Endothelial cell of umbilical vein (primary cell): ENCODE measurements around the gene COL15A1. TPM values are rescaled to one million over a fixed set of nuclear protein-coding genes. Genes with fewer than 3 reads are reported as not detected.

ENCODE experiments used
- BruUV-seq: library from RNA; stranded (reverse); fragments of 400-500 nt; replicated peaks from 2 replicates; lab custom pipeline; 2021; lab: Mats Ljungman, UMichigan
- CTCF ChIA-PET: fragments of 300-600, 350-600 bp; sonication (Branson Sonifier 250); formaldehyde crosslinking; loops from one replicate; lab custom pipeline; 2021; ENCODE audit warnings: antibody characterized with exemption, inconsistent platforms; lab: Charles Lee
- POLR2A ChIA-PET: fragments of 300-600, 350-600 bp; sonication (Branson Sonifier 250); formaldehyde crosslinking; loops from one replicate; lab custom pipeline; 2021; ENCODE audit warnings: antibody characterized with exemption, inconsistent platforms; lab: Charles Lee
- DNase-seq: peaks from one replicate; pipeline ENCODE4 v3.0.0-alpha.2; 2011; ENCODE audit warnings: low read depth, low spot score
- FAIRE-seq: peaks from 2 replicates; lab custom pipeline; 2011; peaks lifted over from hg19 to GRCh38; lab: Jason Lieb, UNC
- H2AFZ ChIP-seq: 2 replicates; pipeline ENCODE4 v1.6.0; 2012; ENCODE audit warnings: low read depth, low read length, control low read depth, inconsistent platforms
- H3K27ac ChIP-seq: 2 replicates; pipeline ENCODE4 v1.5.1; 2011; ENCODE audit warnings: low read depth, mild to moderate bottlenecking, control low read depth, low read length, moderate library complexity; ENCODE audit not compliant: insufficient read depth
- H3K27me3 ChIP-seq, 2 experiments: 2 replicates each; pipeline versions ENCODE4 v1.6.0 to v1.6.1; 2011; ENCODE audit warnings: low read length in 2 of 2, mixed read lengths in 1 of 2; ENCODE audit not compliant: control insufficient read depth in 2 of 2, insufficient read depth in 2 of 2
- H3K36me3 ChIP-seq, 2 experiments: 2 replicates in 1 of 2; 3 replicates in 1 of 2; pipeline ENCODE4 v1.5.1; 2011; ENCODE audit warnings: low read length in 2 of 2, mild to moderate bottlenecking in 1 of 2, moderate library complexity in 1 of 2; ENCODE audit not compliant: control insufficient read depth in 2 of 2, insufficient read depth in 2 of 2; ENCODE audit errors: extremely low read depth in 1 of 2
- H3K4me1 ChIP-seq: 3 replicates; pipeline ENCODE4 v1.5.1; 2011; ENCODE audit warnings: mild to moderate bottlenecking, low read length; ENCODE audit not compliant: control insufficient read depth, insufficient read depth; ENCODE audit errors: extremely low read depth
- H3K4me2 ChIP-seq: 2 replicates; pipeline ENCODE4 v1.6.1; 2011; ENCODE audit warnings: low read length, control low read depth, mixed read lengths; ENCODE audit not compliant: insufficient read depth
- H3K4me3 ChIP-seq, 3 experiments: fragments of 200-600 bp in 1 of 3; sonication (generic), shearing (Covaris generic) in 1 of 3; replicated peaks in 1 of 3; 2 replicates each; pipeline ENCODE4 v1.5.1; 2011 to 2016; ENCODE audit warnings: control low read depth in 3 of 3, low read length in 3 of 3, mild to moderate bottlenecking in 2 of 3, inconsistent platforms in 1 of 3, low read depth in 1 of 3, moderate library complexity in 1 of 3; ENCODE audit not compliant: insufficient read depth in 1 of 3
- H3K79me2 ChIP-seq: 2 replicates; pipeline ENCODE4 v1.6.0; 2012; ENCODE audit warnings: low read length, inconsistent platforms; ENCODE audit not compliant: control insufficient read depth, insufficient read depth
- H3K9ac ChIP-seq: replicated peaks from 2 replicates; pipeline ENCODE3; 2011; ENCODE audit warnings: low read length, control low read depth; ENCODE audit not compliant: insufficient read depth; ENCODE audit errors: extremely low read depth
- H3K9me1 ChIP-seq: replicated peaks from 3 replicates; pipeline ENCODE4 v1.6.0; 2011; ENCODE audit warnings: mild to moderate bottlenecking, low read length; ENCODE audit not compliant: control insufficient read depth, insufficient read depth; ENCODE audit errors: extremely low read depth
- H3K9me3 ChIP-seq: replicated peaks from 2 replicates; pipeline ENCODE4 v1.5.1; 2012; ENCODE audit warnings: low read length, inconsistent platforms; ENCODE audit not compliant: control insufficient read depth, insufficient read depth
- H4K20me1 ChIP-seq: replicated peaks from 2 replicates; pipeline ENCODE3; 2011; ENCODE audit warnings: mild to moderate bottlenecking, low read length; ENCODE audit not compliant: control insufficient read depth, insufficient read depth; ENCODE audit errors: extremely low read depth
- EZH2 ChIP-seq: IDR thresholded peaks from 2 replicates; pipeline ENCODE4 v1.6.1; 2012; ENCODE audit warnings: borderline replicate concordance, low read depth, mild to moderate bottlenecking, moderate library complexity, low read length, inconsistent platforms; ENCODE audit not compliant: severe bottlenecking
- FOS ChIP-seq: IDR thresholded peaks from 2 replicates; pipeline ENCODE4 v1.6.1; 2011; ENCODE audit warnings: mild to moderate bottlenecking, low read length, moderate library complexity, borderline replicate concordance; ENCODE audit not compliant: insufficient read depth
- GATA2 ChIP-seq: IDR thresholded peaks from 2 replicates; pipeline ENCODE4 v1.7.0; 2011; ENCODE audit warnings: low read depth, mild to moderate bottlenecking, moderate library complexity, mixed read lengths, low read length; ENCODE audit not compliant: insufficient read length, insufficient read depth
- JUN ChIP-seq: IDR thresholded peaks from 2 replicates; pipeline ENCODE4 v1.6.1; 2011; ENCODE audit warnings: borderline replicate concordance, low read depth; ENCODE audit not compliant: insufficient read length, insufficient read depth
- MYC ChIP-seq: IDR thresholded peaks from one replicate; pipeline ENCODE4 v1.6.1; 2011; ENCODE audit warnings: mild to moderate bottlenecking, low read depth, low read length
- POLR2A ChIP-seq: IDR thresholded peaks from 2 replicates; pipeline ENCODE4 v1.6.1; 2012; ENCODE audit warnings: low read depth, mild to moderate bottlenecking, control low read depth, low read length
- dilution Hi-C: fragments of 300-500 bp; cut with MboI; formaldehyde crosslinking; loops from one replicate; pipeline ENCODE4 v1.15.0; 2019; ENCODE audit warnings: low sequenced_read_pairs; ENCODE audit not compliant: extremely low pct_ligation_motif_present
- intact Hi-C: fragments of 100-400 bp; cut with micrococcal nuclease; formaldehyde crosslinking; loops from one replicate; pipeline ENCODE4 v1.10.0; 2022
- polyA plus RNA-seq, 4 experiments: library from polyadenylated mRNA; depleted of rRNA in 3 of 4; stranded (reverse) in 3 of 4; unstranded in 1 of 4; fragments of >200 nt; gene quantifications; 2 replicates each; pipeline versions ENCODE4 v1.2.1 to v1.2.3, GENCODE V29; 2011 to 2012; ENCODE audit warnings: missing spikeins in 1 of 4
- total RNA-seq: library from RNA; stranded (reverse); gene quantifications from 2 replicates; pipeline ENCODE4 v1.2.3, GENCODE V29; 2021

COL15A1 gene
- total and polyA plus RNA-seq, 2 donors (not counting 3 experiments of a cell fraction or from before 2014, with no cell fraction given) = not detected

DNA sequence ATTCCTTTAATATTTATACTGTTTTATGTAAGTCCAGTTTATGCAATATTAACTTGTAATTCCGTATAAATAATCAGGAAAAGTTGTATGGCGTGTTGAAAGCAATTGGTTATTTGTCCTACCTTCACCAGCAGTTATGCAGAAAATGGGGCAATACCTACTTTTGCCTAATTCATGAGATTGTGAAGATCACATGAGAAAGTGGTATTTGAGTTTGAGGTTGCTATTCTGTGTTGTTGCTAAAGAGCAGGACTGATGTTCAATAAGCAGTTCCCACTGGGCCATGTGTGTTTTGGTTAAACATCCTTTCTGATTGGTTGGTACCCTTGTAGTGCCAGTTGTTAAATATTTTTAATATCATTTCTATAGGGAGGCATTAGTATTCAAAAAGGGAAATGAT lies 164.4 kb downstream of the COL15A1 start:
- ChIA-PET POLR2A (no interaction called here), CTCF (no interaction called here)
- intact Hi-C loops = no loop called here
- no TSS peak for BruUV-seq
- Histone ChIP-seq H3K4me2 (no peak overlapping the region), H3K9ac (no peak overlapping the region), H3K9me1 (no peaks in the 10 kb centered on the region), H3K36me3 (no peaks in the 10 kb centered on the region), H3K4me1 (peaks cover 13% of the 10 kb centered on the region), H3K79me2 (peaks cover 5% of the 10 kb centered on the region), H2AFZ (no peak overlapping the region), H3K27ac (no peak overlapping the region), H3K4me3 (no peak overlapping the region), H3K27me3 (no peaks in the 10 kb centered on the region), H3K9me3 (no peaks in the 10 kb centered on the region), H4K20me1 (no peaks in the 10 kb centered on the region)
- FAIRE-seq = no peak
- DNase-seq = no peak
- no peak for TF ChIP-seq EZH2
- TF ChIP-seq JUN = no peak
- no peak for TF ChIP-seq GATA2
- TF ChIP-seq MYC = no peak
- dilution Hi-C loops = no loop called here

DNA sequence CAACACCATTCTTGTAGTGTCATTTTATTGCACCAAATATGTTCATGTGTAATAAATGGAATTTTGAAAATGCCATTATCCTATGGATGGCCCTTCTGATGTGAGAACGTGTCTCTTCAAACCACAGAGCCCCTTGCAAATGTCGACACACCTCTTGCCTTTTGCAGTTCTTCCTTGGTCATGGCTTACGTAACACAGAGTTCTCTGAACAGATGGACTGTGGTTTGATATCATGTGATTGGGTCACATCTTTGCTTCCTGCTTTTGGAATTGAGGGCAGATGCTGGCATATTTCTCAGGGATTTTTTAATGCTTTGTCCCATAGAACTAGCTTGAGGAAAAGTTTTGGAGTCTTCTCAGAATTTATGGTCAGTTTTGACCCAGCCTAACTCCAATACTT lies 165.8 kb downstream of the COL15A1 start:
- dilution Hi-C loops = no loop called here
- ChIA-PET CTCF (no interaction called here), POLR2A (no interaction called here)
- no peak for FAIRE-seq
- no peak overlapping the region for H2AFZ ChIP-seq
- no peaks in the 10 kb centered on the region for H3K9me1 ChIP-seq
- no peak overlapping the region for H3K9ac ChIP-seq
- no peak for DNase-seq
- no TSS peak for BruUV-seq
- H3K4me3 ChIP-seq = no peak overlapping the region
- no peaks in the 10 kb centered on the region for H4K20me1 ChIP-seq
- peaks cover 5% of the 10 kb centered on the region for H3K79me2 ChIP-seq
- no peak overlapping the region for H3K27ac ChIP-seq
- no peaks in the 10 kb centered on the region for H3K9me3 ChIP-seq
- TF ChIP-seq JUN = no peak
- no peak for TF ChIP-seq POLR2A
- no peak for TF ChIP-seq FOS
- TF ChIP-seq EZH2 = no peak
- intact Hi-C loops = no loop called here
- H3K4me1 ChIP-seq = peaks cover 6% of the 10 kb centered on the region
- no peaks in the 10 kb centered on the region for H3K27me3 ChIP-seq
- no peaks in the 10 kb centered on the region for H3K36me3 ChIP-seq
- H3K4me2 ChIP-seq = no peak overlapping the region
